Upper lobe of right lung (tissue), 1 donor: ENCODE measurements around the gene LUC7L3. TPM values are rescaled to one million over a fixed set of nuclear protein-coding genes. Genes with fewer than 3 reads are reported as not detected.

ENCODE experiments used
- ATAC-seq: fragments of 200-7000 bp; cut with Tn5 transposase; one replicate; pipeline ENCODE4 v1.9.1; 2020; ENCODE audit warnings: mild to moderate bottlenecking, moderate library complexity
- DNase-seq: peaks from one replicate; pipeline ENCODE4 v3.0.0-alpha.2; 2020
- H3K27ac ChIP-seq: fragments of 200-600 bp; one replicate; pipeline ENCODE4 v1.8.0; 2022
- H3K27me3 ChIP-seq: fragments of 200-600 bp; one replicate; pipeline ENCODE4 v1.8.0; 2022; ENCODE audit warnings: mild to moderate bottlenecking
- H3K36me3 ChIP-seq: fragments of 200-600 bp; one replicate; pipeline ENCODE4 v1.8.0; 2022
- H3K4me1 ChIP-seq: fragments of 200-600 bp; one replicate; pipeline ENCODE4 v1.8.0; 2022
- H3K4me3 ChIP-seq: fragments of 200-600 bp; one replicate; pipeline ENCODE4 v1.8.0; 2022; ENCODE audit warnings: mild to moderate bottlenecking
- H3K9me3 ChIP-seq: fragments of 200-600 bp; one replicate; pipeline ENCODE4 v1.8.0; 2022
- intact Hi-C: fragments of 100-400 bp; cut with DNase I; formaldehyde crosslinking; loops from one replicate; pipeline ENCODE4 v1.11.0; 2022
- total RNA-seq: library from RNA; stranded (reverse); fragmentation: NEBNext Ultra II Directional; extraction: Animal tissue kit (Norgen Biotek cat#: 25700); gene quantifications from one replicate; pipeline ENCODE4 v1.2.1, GENCODE V29; 2021
- TF ChIP-seq, protein P1 (sequence below): fragments of 200-600 bp; IDR thresholded peaks from one replicate; pipeline ENCODE4 v1.8.0; 2022; ENCODE audit warnings: antibody characterized with exemption
- donor health status: DM: no; HTN: yes; CAD: no; lungs with severe emphysema.

Gene LUC7L3
- total RNA-seq, 1 donor from 2014 or later, result 105 TPM

DNA sequence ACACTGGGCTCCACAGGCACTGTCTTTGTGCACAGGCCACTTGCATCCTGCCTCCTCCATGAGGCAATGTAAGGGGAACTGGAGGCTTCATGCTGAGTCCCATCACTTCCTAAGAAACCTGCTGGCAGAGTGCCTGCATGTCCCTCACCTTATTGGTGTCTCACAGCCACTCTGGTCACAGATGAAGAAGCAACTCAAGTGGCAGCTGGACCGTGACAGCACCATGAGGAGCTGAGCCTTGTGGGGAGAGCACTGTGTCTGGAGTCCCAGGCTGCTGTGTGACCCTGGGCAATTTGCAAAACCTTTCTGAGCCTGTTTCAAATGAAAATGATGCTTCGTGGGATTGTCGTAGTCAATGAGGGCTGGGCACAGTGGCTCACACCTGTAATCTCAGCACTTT is 31.2 kb upstream of the LUC7L3 start:
- Histone ChIP-seq H3K9me3 (no peaks in the 10 kb centered on the region), H3K27ac (no peak overlapping the region), H3K27me3 (no peaks in the 10 kb centered on the region), H3K4me3 (no peak overlapping the region), H3K4me1 (peaks cover 36% of the 10 kb centered on the region), H3K36me3 (peaks cover 15% of the 10 kb centered on the region)
- ATAC-seq, result no peak
- TF ChIP-seq, protein P1, sequence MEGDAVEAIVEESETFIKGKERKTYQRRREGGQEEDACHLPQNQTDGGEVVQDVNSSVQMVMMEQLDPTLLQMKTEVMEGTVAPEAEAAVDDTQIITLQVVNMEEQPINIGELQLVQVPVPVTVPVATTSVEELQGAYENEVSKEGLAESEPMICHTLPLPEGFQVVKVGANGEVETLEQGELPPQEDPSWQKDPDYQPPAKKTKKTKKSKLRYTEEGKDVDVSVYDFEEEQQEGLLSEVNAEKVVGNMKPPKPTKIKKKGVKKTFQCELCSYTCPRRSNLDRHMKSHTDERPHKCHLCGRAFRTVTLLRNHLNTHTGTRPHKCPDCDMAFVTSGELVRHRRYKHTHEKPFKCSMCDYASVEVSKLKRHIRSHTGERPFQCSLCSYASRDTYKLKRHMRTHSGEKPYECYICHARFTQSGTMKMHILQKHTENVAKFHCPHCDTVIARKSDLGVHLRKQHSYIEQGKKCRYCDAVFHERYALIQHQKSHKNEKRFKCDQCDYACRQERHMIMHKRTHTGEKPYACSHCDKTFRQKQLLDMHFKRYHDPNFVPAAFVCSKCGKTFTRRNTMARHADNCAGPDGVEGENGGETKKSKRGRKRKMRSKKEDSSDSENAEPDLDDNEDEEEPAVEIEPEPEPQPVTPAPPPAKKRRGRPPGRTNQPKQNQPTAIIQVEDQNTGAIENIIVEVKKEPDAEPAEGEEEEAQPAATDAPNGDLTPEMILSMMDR, result no peak
- intact Hi-C loops, result loop anchor here (10.0 kb wide), 1 partner anchor 143 kb away; the partner anchor contains the start of gene SPATA20
- peak; percentile 37 for DNase-seq

GRCh38 chr17:50689251-50689650 is 30.2 kb upstream of the LUC7L3 start:
- Histone ChIP-seq H3K4me3 (no peak overlapping the region), H3K27me3 (no peaks in the 10 kb centered on the region), H3K4me1 (peaks cover 36% of the 10 kb centered on the region), H3K36me3 (peaks cover 25% of the 10 kb centered on the region), H3K9me3 (no peaks in the 10 kb centered on the region), H3K27ac (no peak overlapping the region)
- DNase-seq (no peak), ATAC-seq (no peak)
- intact Hi-C loops, result loop anchor here (10.0 kb wide), 1 partner anchor 144 kb away; the partner anchor contains the start of gene SPATA20
- TF ChIP-seq, protein P1, result no peak

- Histone ChIP-seq H3K9me3 (no peaks in the 10 kb centered on the region), H3K27ac (no peak overlapping the region), H3K4me3 (no peak overlapping the region), H3K27me3 (no peaks in the 10 kb centered on the region), H3K4me1 (peaks cover 40% of the 10 kb centered on the region), H3K36me3 (peaks cover 32% of the 10 kb centered on the region)
- TF ChIP-seq, protein P1, result no peak
- DNase-seq (peak; percentile 55), ATAC-seq (no peak)
- intact Hi-C loops, result loop anchor here (5.0 to 10.0 kb wide), 2 partner anchors 128 to 145 kb away; partner anchors contain the start of genes CACNA1G and SPATA20
Observed at GRCh38 chr17:50689956-50690886, 29.2 kb upstream of the LUC7L3 start.

- DNase-seq (no peak), ATAC-seq (no peak)
- H3K27ac ChIP-seq, result no peak overlapping the region
- TF ChIP-seq, protein P1, result no peak
- H3K9me3 ChIP-seq, result no peaks in the 10 kb centered on the region
- peaks cover 40% of the 10 kb centered on the region for H3K36me3 ChIP-seq
- no peak overlapping the region for H3K4me3 ChIP-seq
- intact Hi-C loops, result loop anchor here (5.0 kb wide), 1 partner anchor 129 kb away; the partner anchor contains the start of gene CACNA1G
- H3K4me1 ChIP-seq, result peaks cover 43% of the 10 kb centered on the region
- H3K27me3 ChIP-seq, result no peaks in the 10 kb centered on the region
Observed at GRCh38 chr17:50690887-50691549, 28.4 kb upstream of the LUC7L3 start.

DNA sequence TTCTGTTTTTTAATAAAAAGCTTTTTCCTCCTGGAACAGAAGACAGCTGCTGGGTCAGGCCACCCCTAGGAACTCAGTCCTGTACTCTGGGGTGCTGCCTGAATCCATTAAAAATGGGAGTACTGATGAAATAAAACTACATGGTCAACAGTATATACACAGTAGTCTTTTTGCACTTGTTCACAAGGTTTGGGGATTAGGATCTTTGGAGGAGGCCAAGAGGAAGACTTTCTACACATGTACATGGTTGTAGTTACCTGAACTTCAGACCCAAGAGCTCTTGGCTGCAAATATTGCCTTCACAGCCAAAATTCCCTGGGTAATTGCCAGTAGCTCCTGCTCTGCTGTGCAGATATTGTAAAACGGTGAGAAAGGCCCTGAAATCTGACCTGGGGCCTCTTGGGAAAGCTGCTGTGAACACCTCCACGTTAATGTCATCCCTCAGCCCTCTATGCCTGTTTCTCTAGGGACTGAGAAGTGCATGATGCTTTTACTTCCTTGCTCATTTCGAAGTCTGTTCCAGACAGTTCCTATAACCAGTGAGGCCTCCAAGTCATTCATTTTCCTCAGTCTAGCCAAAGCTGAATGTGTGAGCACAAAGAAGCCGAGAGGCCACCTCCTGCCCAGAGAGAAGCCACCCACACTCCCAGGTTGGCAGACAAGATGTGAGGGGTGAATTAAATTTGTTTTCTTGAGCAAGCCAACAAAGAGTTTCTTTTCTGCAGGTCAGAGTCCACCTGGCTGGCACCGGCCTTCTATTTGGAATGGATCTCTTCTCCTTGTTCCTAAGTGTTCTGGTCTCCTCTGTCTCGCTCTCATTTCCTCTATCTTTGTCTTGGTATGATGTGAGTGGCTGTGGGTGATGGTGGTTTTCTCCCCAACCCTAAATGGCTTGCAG is 27.6 kb upstream of the LUC7L3 start:
- H3K27ac ChIP-seq, result no peak overlapping the region
- H3K4me1 ChIP-seq, result peaks cover 35% of the 10 kb centered on the region
- ATAC-seq, result peak; percentile 38

More for the DNA sequence above, 27.6 kb upstream of the LUC7L3 start:
- Histone ChIP-seq H3K27me3 (no peaks in the 10 kb centered on the region), H3K4me3 (no peak overlapping the region), H3K9me3 (no peaks in the 10 kb centered on the region), H3K36me3 (peaks cover 48% of the 10 kb centered on the region)
- intact Hi-C loops, result loop anchor here (5.0 kb wide), 1 partner anchor 129 kb away; the partner anchor contains the start of gene CACNA1G
- DNase-seq, result peak; percentile 27
- TF ChIP-seq, protein P1, result no peak
